Activated effector memory CD4-positive, alpha-beta T cell treated with anti-CD3 and anti-CD28 coated beads, Interleukin-2, amount 50 U/mL, for 16 hours (primary cell): Measurements from ENCODE around the gene FRMD5.

Source experiments
- DNase-seq: peaks from one replicate; pipeline ENCODE4 v3.0.0-alpha.2; 2020

Gene FRMD5

GRCh38 chr15:43966646-43967045, 228.4 kb downstream of the FRMD5 start:
- no peak for DNase-seq

GRCh38 chr15:43958861-43959330, 236.2 kb downstream of the FRMD5 start:
- DNase-seq, result no peak

GRCh38 chr15:43957724-43958123, 237.3 kb downstream of the FRMD5 start:
- no peak for DNase-seq

- DNase-seq, result no peak
Observed at GRCh38 chr15:43955140-43955539, 239.9 kb downstream of the FRMD5 start.

- no peak for DNase-seq
Observed at GRCh38 chr15:43954181-43954621, 240.9 kb downstream of the FRMD5 start.

- DNase-seq, result no peak
Observed at GRCh38 chr15:43953402-43953801, 241.7 kb downstream of the FRMD5 start.

GRCh38 chr15:43950531-43950930, 244.5 kb downstream of the FRMD5 start:
- DNase-seq, result no peak

GRCh38 chr15:43948691-43949325, 246.3 kb downstream of the FRMD5 start:
- no peak for DNase-seq

- no peak for DNase-seq
Observed at GRCh38 chr15:43943511-43943910, 251.6 kb downstream of the FRMD5 start.

GRCh38 chr15:43942194-43942593, 252.9 kb downstream of the FRMD5 start:
- no peak for DNase-seq

- DNase-seq, result no peak
Observed at GRCh38 chr15:43941555-43941954, 253.5 kb downstream of the FRMD5 start.

- DNase-seq, result no peak
Observed at GRCh38 chr15:43941071-43941470, 254.0 kb downstream of the FRMD5 start.

GRCh38 chr15:43939070-43939469, 256.0 kb downstream of the FRMD5 start:
- DNase-seq, result no peak

- DNase-seq, result no peak
Observed at GRCh38 chr15:43934480-43934879, 260.6 kb downstream of the FRMD5 start.

GRCh38 chr15:43932907-43933306, 262.2 kb downstream of the FRMD5 start:
- DNase-seq, result no peak

GRCh38 chr15:43931790-43932435, 263.2 kb downstream of the FRMD5 start:
- DNase-seq, result no peak

- no peak for DNase-seq
Observed at GRCh38 chr15:43931119-43931518, 264.0 kb downstream of the FRMD5 start.

- no peak for DNase-seq
Observed at GRCh38 chr15:43930556-43930955, 264.5 kb downstream of the FRMD5 start.

GRCh38 chr15:43930079-43930478, 265.0 kb downstream of the FRMD5 start:
- DNase-seq, result no peak

- no peak for DNase-seq
Observed at GRCh38 chr15:43928152-43928551, 266.9 kb downstream of the FRMD5 start.

GRCh38 chr15:43927203-43927602, 267.9 kb downstream of the FRMD5 start:
- no peak for DNase-seq

GRCh38 chr15:43923553-43923952, 271.5 kb downstream of the FRMD5 start:
- no peak for DNase-seq

GRCh38 chr15:43922021-43922420, 273.1 kb downstream of the FRMD5 start:
- DNase-seq, result no peak

GRCh38 chr15:43920815-43921214, 274.3 kb downstream of the FRMD5 start:
- no peak for DNase-seq

- DNase-seq, result no peak
Observed at GRCh38 chr15:43920254-43920600, 274.8 kb downstream of the FRMD5 start.
